AG04450 (cell line): Measurements from ENCODE around the gene SPDYE6. TPM values are rescaled to one million over a fixed set of nuclear protein-coding genes. Genes with fewer than 3 reads are reported as not detected.
"Not testable (repeated sequence)": the region's sequence is repeated elsewhere in the genome, so short reads cannot be mapped to it uniquely, and the experiment has no call there.

ENCODE experiments used
- CTCF ChIA-PET: fragments of 300-600, 350-600 bp; formaldehyde crosslinking; extraction: SDS; loops from one replicate; lab custom pipeline; 2022; ENCODE audit warnings: antibody characterized with exemption, inconsistent platforms; lab: Charles Lee
- POLR2A ChIA-PET: fragments of 350-600 bp; formaldehyde crosslinking; extraction: SDS; loops from one replicate; lab custom pipeline; 2021; ENCODE audit warnings: antibody characterized with exemption, inconsistent platforms; lab: Yijun Ruan, JAX
- DNase-seq: peaks from one replicate; pipeline ENCODE4 v3.0.0-alpha.2; 2011; ENCODE audit warnings: low read depth, low spot score
- H3K27ac ChIP-seq: one replicate; pipeline ENCODE4 v1.5.1; 2012; ENCODE audit warnings: low read depth, low read length, control low read depth
- H3K27me3 ChIP-seq: one replicate; pipeline ENCODE4 v1.6.0; 2012; ENCODE audit warnings: low read length; ENCODE audit not compliant: control insufficient read depth, insufficient read depth
- H3K4me3 ChIP-seq: 2 replicates; pipeline ENCODE4 v1.5.1; 2011; ENCODE audit warnings: mild to moderate bottlenecking, low read depth, low read length, control low read depth
- H3K9me3 ChIP-seq: 2 replicates; pipeline ENCODE4 v1.5.1; 2012; ENCODE audit warnings: low read length; ENCODE audit not compliant: control insufficient read depth, insufficient read depth
- polyA plus RNA-seq: library from polyadenylated mRNA; depleted of rRNA; stranded (reverse); fragments of >200 nt; gene quantifications from 2 replicates; pipeline ENCODE4 v1.2.3, GENCODE V29; 2011
- TF ChIP-seq, protein P1 (sequence below): IDR thresholded peaks from 2 replicates; pipeline ENCODE4 v1.5.1; 2011; ENCODE audit warnings: low read depth, low read length, control low read depth, inconsistent platforms

SPDYE6 gene
- polyA plus RNA-seq, 1 experiment: not detected

DNA sequence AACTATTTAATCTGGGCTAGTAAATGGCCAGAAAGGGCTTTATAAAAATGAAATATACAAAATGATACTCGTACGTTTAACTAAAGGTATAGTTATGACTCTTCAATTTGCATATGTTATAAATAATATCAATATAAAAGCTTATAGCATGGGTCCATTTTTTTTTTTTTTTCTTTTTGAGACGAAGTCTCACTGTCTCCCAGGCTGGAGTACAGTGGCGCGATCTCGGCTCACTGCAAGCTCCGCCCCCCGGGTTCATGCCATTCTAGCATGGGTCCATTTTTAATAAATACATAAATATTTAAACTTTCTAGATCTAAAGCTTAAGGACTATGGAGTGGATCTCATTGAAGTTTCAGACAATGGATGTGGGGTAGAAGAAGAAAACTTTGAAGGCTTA, 19.2 kb downstream of the SPDYE6 start:
- H3K27me3 ChIP-seq, POLR2A ChIA-PET, H3K9me3 ChIP-seq, H3K4me3 ChIP-seq, H3K27ac ChIP-seq, DNase-seq, CTCF ChIA-PET: not testable (repeated sequence)

DNA sequence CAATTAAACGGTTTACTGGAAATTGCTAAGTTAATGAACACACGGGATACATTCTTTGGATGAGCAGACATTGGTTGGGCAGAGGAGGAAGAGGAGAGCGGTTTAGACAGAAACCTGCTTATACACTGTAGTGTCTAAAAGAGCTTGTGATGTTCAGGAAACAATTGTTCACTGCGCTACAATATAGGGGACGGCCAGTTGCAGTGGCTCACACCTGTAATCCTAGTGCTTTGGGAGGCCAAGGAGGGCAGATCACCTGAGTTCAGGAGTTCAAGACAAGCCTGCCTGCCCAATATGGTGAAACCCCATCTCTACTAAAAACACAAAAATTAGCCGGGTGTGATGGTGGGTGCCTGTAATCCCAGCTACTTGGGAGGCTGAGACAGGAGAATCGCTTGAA, 20.7 kb downstream of the SPDYE6 start:
- H3K4me3 ChIP-seq, H3K9me3 ChIP-seq, CTCF ChIA-PET, DNase-seq, H3K27ac ChIP-seq, H3K27me3 ChIP-seq: not testable (repeated sequence)
- POLR2A ChIA-PET: interaction anchor here (0.7 kb wide), 1 partner anchor 1732 kb away, joined by 7 read pairs; no protein-coding TSS in a partner anchor

DNA sequence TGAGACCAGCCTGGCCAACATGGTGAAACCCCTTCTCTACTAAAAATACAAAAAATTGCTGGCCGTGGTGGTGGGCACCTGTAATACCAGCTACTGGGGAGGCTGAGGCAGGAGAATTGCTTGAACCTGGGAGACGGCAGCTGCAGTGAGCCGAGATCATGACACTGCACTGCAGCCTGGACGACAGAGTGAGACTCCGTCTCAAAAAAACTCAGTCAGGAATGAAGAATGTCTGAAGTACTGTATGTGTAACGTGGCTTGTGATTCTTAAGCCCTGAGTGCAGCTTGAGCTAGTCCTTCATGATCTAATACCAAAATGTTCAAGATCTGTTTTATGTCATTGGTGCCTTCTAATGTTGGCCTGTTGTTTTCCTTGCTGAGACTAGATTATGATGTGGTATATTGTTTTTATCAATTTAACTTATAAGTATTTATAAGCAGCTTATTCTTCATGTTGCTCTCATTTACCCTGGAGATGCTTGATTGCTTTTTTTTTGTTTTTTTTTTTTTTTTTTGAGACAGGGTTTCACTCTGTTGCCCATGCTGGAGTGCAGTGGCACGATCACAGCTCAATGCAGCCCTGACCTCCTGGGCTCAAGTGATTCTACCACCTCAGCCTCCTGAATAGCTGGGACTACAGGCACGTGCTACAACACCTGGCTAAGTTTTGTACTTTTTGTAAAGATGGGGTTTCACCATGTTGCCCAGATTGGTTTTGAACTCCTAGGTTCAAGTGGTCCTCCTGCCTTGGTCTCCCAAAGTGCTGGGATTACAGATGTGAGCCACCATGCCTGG, 25.4 kb downstream of the SPDYE6 start:
- peaks cover 13% of the 10 kb centered on the region for H3K27me3 ChIP-seq
- H3K27ac ChIP-seq, DNase-seq, H3K4me3 ChIP-seq, CTCF ChIA-PET, H3K9me3 ChIP-seq, POLR2A ChIA-PET: not testable (repeated sequence)

DNA sequence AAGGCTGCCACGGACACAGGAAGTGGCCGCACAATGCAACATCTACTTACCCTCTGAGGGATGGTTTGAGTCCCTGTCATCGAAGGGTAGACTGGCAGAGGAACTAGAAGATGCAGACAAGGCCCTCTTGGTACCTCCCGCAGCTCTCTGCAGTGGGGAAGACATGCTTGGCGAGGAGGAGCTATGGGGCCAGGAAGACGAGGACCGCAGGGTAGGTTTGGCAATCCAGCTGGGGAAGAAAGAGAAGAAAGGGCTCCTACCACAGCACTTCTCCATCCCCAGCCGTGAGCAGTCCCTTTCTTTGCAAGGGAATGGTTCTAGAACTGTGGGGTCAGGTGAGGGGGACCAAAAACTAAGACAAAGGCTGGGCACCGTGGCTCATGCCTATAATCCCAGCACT, 26.9 kb downstream of the SPDYE6 start:
- DNase-seq, H3K4me3 ChIP-seq, H3K9me3 ChIP-seq, H3K27ac ChIP-seq, POLR2A ChIA-PET, CTCF ChIA-PET: not testable (repeated sequence)
- peaks cover 13% of the 10 kb centered on the region for H3K27me3 ChIP-seq

DNA sequence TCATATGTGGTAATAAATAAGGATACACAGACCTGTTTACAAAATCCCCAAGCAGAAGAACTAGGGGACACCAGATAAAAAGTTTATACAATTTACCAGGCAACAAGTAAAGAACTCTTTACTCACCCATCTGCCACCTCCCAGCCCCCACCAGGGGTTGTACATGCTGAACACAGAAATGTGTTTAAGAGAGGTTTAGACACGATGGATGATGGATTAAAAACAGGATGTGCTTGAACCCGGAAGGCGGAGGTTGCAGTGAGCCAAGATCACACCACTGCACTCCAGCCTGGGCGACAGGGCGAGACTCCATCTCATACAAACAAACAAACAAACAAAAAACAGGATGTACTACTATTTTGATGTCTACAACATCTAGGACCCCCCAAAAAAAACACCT, 27.4 kb downstream of the SPDYE6 start:
- H3K27ac ChIP-seq, CTCF ChIA-PET, H3K4me3 ChIP-seq, POLR2A ChIA-PET, DNase-seq, H3K9me3 ChIP-seq: not testable (repeated sequence)
- peaks cover 13% of the 10 kb centered on the region for H3K27me3 ChIP-seq

DNA sequence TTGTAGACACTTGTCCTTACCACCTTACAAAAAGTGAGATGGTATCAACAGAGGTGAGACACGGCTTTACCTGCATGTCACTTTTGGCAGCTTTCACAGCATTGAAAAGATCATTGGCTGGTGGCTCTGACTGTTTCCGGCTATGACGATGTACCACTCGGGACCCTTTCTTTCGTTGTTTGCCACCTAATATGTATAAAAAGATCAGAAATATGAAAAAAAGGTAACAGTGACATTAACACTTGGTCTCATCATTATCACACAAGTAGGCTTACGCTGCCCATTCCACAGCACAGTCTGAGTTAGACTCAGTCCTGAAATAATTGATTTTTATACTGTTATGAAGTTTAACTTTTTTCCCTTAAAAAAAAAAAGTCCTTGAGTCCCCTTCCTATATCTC, 29.1 kb downstream of the SPDYE6 start:
- H3K9me3 ChIP-seq, POLR2A ChIA-PET, CTCF ChIA-PET, DNase-seq, H3K27ac ChIP-seq, H3K4me3 ChIP-seq: not testable (repeated sequence)
- peaks cover 11% of the 10 kb centered on the region for H3K27me3 ChIP-seq

DNA sequence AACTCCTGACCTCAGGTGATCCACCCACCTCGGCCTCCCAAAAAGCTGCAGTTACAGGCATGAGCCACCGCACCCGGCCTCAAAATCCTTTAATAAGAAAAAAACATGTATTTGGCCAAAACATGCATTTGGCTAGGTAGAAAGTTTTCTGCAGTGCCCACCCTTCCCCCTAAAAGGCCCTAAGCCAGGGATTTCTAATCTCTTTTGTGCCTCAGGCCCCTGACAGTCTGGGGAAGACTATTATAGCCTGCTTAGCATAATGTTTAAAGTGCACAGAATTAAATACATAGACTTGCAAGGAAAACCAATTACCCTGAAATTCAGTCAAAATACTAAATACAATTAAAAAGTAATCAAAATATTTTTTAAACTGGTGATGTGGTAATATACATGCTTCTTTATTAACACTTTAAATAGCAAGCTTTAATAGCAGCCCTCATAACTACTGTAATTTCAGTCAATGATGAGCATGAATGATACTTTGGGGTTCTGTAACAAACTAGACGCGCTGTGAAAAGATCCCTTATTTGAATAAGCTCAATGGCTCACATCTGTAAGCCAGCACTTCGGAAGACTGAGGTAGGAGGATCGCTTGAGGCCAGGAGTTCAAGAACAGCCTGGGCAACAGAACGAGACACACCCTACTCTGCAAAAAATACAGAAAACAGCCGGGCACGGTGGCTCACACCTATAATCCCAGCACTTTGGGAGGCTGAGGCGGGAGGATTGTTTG, 29.9 kb downstream of the SPDYE6 start:
- no peak for DNase-seq
- ChIA-PET CTCF (interaction anchor here (0.7 kb wide), 1 partner anchor 1437 kb away, joined by 7 read pairs; the partner anchor contains the start of gene UFSP1), POLR2A (no interaction called here)
- H3K27ac ChIP-seq: no peak overlapping the region
- TF ChIP-seq, protein P1, sequence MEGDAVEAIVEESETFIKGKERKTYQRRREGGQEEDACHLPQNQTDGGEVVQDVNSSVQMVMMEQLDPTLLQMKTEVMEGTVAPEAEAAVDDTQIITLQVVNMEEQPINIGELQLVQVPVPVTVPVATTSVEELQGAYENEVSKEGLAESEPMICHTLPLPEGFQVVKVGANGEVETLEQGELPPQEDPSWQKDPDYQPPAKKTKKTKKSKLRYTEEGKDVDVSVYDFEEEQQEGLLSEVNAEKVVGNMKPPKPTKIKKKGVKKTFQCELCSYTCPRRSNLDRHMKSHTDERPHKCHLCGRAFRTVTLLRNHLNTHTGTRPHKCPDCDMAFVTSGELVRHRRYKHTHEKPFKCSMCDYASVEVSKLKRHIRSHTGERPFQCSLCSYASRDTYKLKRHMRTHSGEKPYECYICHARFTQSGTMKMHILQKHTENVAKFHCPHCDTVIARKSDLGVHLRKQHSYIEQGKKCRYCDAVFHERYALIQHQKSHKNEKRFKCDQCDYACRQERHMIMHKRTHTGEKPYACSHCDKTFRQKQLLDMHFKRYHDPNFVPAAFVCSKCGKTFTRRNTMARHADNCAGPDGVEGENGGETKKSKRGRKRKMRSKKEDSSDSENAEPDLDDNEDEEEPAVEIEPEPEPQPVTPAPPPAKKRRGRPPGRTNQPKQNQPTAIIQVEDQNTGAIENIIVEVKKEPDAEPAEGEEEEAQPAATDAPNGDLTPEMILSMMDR: no peak
- H3K9me3 ChIP-seq: no peaks in the 10 kb centered on the region
- peaks cover 11% of the 10 kb centered on the region for H3K27me3 ChIP-seq
- H3K4me3 ChIP-seq: no peak overlapping the region

DNA sequence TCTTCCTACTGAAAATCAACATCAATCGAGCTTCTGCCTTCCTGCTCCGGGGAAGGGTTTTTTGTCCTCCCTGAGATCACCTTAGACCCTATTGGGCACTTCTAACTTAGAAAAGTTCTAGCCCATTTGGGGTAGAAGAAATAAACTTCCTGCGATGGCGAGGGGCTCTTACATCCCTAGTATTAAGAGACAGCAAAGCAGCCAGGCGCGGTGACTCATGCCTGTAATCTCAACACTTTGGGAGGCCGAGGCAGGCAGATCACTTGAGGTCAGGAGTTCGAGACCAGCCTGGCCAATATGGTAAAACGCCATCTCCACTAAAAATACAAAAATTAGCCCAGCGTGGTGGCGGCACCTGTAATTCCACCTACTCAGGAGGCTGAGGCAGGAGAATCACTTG, 31.1 kb downstream of the SPDYE6 start:
- H3K4me3 ChIP-seq, H3K9me3 ChIP-seq, H3K27ac ChIP-seq, POLR2A ChIA-PET, DNase-seq: not testable (repeated sequence)
- CTCF ChIA-PET: interaction anchor here (0.6 to 0.7 kb wide), 2 partner anchors 17 to 1280 kb away, joined by 3 to 5 read pairs; no protein-coding TSS in a partner anchor
- H3K27me3 ChIP-seq: peaks cover 11% of the 10 kb centered on the region
